Measurements from ENCODE around the gene TEX52. TPM values are rescaled to one million over a fixed set of nuclear protein-coding genes. Genes with fewer than 3 reads are reported as not detected.

TEX52 gene
- total and polyA plus RNA-seq, 2 of the 13 experiments (the other 11 are each of a cell fraction or from before 2014, with no cell fraction given): 0.05 TPM; not detected in 1

Other genes starting within 250 kb of the TEX52 start
- gene FKBP4, start 62.1 kb downstream of the TEX52 start, total RNA-seq (2016; rRNA removed; fragmentation: Illumina TruSeq; extraction: Trizol): 66.1 and 76.3 TPM in 2 replicates
- 25.7 and 29.6 TPM in 2 replicates for gene FKBP4, start 62.1 kb downstream of the TEX52 start, polyA plus RNA-seq (2011; rRNA removed)
- gene ITFG2, start 44.4 kb downstream of the TEX52 start, total RNA-seq (2016; rRNA removed; fragmentation: Illumina TruSeq; extraction: Trizol): 8.9 and 15.5 TPM in 2 replicates
- 12.5 and 14.8 TPM in 2 replicates for gene ITFG2, start 44.4 kb downstream of the TEX52 start, polyA plus RNA-seq (2011; rRNA removed)
- not detected in 2 replicates for gene NRIP2, start 22.0 kb downstream of the TEX52 start, total RNA-seq (2016; rRNA removed; fragmentation: Illumina TruSeq; extraction: Trizol)
- not detected in 2 replicates for gene NRIP2, start 22.0 kb downstream of the TEX52 start, polyA plus RNA-seq (2011; rRNA removed)
- gene FOXM1, start 20.1 kb upstream of the TEX52 start, total RNA-seq (2016; rRNA removed; fragmentation: Illumina TruSeq; extraction: Trizol): 25.9 and 28.6 TPM in 2 replicates
- gene FOXM1, start 20.1 kb upstream of the TEX52 start, polyA plus RNA-seq (2011; rRNA removed): 13.0 and 17.1 TPM in 2 replicates
- 27.2 and 30.4 TPM in 2 replicates for gene RHNO1, start 20.2 kb upstream of the TEX52 start, total RNA-seq (2016; rRNA removed; fragmentation: Illumina TruSeq; extraction: Trizol)
- 37.4 and 49.6 TPM in 2 replicates for gene RHNO1, start 20.2 kb upstream of the TEX52 start, polyA plus RNA-seq (2011; rRNA removed)
- gene TULP3, start 33.9 kb upstream of the TEX52 start, total RNA-seq (2016; rRNA removed; fragmentation: Illumina TruSeq; extraction: Trizol): 11.2 and 11.8 TPM in 2 replicates
- 10.7 and 13.2 TPM in 2 replicates for gene TULP3, start 33.9 kb upstream of the TEX52 start, polyA plus RNA-seq (2011; rRNA removed)
- gene TEAD4, start 102.4 kb upstream of the TEX52 start, total RNA-seq (2016; rRNA removed; fragmentation: Illumina TruSeq; extraction: Trizol): 45.0 and 46.3 TPM in 2 replicates
- 65.0 and 69.4 TPM in 2 replicates for gene TEAD4, start 102.4 kb upstream of the TEX52 start, polyA plus RNA-seq (2011; rRNA removed)
- 11.6 and 18.1 TPM in 2 replicates for gene TSPAN9, start 220.3 kb upstream of the TEX52 start, total RNA-seq (2016; rRNA removed; fragmentation: Illumina TruSeq; extraction: Trizol)
- gene TSPAN9, start 220.3 kb upstream of the TEX52 start, polyA plus RNA-seq (2011; rRNA removed): 42.3 and 58.2 TPM in 2 replicates

Data from HepG2 (cell line).